Subcutaneous adipose tissue (tissue), 4 donors: ENCODE data around the gene GALM. TPM values are rescaled to one million over a fixed set of nuclear protein-coding genes. Genes with fewer than 3 reads are reported as not detected.

ENCODE experiments used
- CTCF ChIP-seq: fragments of 450-650 bp; IDR thresholded peaks from one replicate; pipeline ENCODE4 v1.5.1; 2016; ENCODE audit warnings: low read depth, mild to moderate bottlenecking, control low read depth, antibody characterized with exemption, moderate library complexity
- total RNA-seq, 4 donors: library from RNA; depleted of rRNA; stranded (reverse); fragments of >200 nt; gene quantifications; one replicate each; pipeline ENCODE4 v1.1.0, GENCODE V29; 2016

Gene GALM
- total RNA-seq, 4 donors from 2014 or later = 8.5 to 62.9 (median 36.3) TPM

- no peak for TF ChIP-seq CTCF
These were observed 77.1 kb downstream of the GALM start for GRCh38 chr2:38742797-38743559.

GRCh38 chr2:38743672-38744398, 77.9 kb downstream of the GALM start:
- no peak for TF ChIP-seq CTCF

- no peak for TF ChIP-seq CTCF
These were observed 78.5 kb downstream of the GALM start for GRCh38 chr2:38744399-38744780.

- TF ChIP-seq CTCF = no peak
These were observed 79.4 kb downstream of the GALM start for GRCh38 chr2:38745267-38745666.

GRCh38 chr2:38747007-38747424, 81.1 kb downstream of the GALM start:
- TF ChIP-seq CTCF = no peak

GRCh38 chr2:38747819-38748218, 81.9 kb downstream of the GALM start:
- no peak for TF ChIP-seq CTCF

- no peak for TF ChIP-seq CTCF
These were observed 82.5 kb downstream of the GALM start for GRCh38 chr2:38748391-38748790.
